GM19023 (cell line): ENCODE results near the gene ZNF750.

Experiments
- ATAC-seq: cut with Tn5 transposase; IDR thresholded peaks from one replicate; pipeline ENCODE4 v1.9.1; 2021; ENCODE audit warnings: mild to moderate bottlenecking, moderate library complexity; ENCODE audit not compliant: unreplicated experiment

Gene ZNF750

DNA sequence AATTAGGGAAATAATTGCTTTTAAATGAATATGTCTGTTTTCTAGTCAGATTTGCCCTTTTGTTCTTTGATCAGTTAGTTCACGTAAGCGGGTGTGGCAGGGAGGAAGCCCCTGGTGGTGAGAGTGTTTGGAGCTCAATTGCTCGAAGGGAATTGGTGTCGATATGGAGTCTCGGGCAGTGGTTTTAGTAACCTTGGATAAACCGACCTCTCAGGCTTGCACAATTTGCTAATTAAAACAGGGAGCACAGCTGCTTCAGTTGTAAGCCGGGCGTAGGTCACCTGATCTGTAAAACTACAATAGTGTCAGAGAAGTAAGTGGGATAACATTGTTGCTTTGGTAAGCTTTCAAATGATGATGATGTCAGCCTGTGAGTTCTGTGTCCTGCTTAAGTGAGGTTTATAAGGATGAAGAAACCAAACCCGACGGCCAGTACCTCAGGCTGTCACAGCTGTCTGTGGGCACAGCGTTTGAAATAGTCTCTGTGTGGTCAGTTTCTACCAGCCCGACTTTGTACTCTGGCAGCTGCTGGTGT, 2.9 kb downstream of the ZNF750 start:
- no peak for ATAC-seq

DNA sequence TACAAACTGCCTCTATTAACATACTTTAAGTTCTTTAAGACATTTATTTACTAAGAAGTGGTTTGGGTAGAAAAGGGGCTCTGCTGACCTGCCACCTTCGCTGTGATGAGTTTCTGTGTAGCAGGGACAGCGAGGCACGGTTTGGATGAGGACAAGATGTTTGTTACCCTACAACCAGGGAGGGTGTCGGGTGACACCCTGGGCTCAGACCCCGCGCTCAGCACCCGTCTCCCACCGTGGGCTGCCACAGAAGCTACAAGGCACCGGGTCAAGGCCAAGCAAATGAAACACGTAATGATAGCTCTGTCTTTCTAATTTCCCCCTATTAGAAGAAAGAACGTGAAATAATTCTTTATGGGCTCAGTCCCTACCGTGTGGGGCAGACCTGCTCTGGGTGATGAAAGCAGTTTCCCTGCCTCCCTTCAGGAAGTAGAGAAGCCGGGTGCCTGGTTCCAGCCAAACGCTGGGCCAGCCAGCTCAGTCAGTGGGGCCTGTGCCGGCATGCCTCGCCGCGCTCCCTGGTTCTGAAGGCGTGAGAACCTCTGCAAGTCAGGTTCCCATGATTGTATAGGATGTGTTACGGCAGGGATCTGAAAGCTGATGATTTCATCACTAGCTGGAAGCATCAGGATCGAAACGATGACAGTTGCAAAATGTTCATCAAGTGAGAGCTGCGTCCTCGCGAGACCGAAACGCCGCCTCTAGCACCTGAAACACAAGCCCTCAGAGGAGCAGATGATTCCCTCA, 3.9 kb downstream of the ZNF750 start:
- ATAC-seq: no peak

DNA sequence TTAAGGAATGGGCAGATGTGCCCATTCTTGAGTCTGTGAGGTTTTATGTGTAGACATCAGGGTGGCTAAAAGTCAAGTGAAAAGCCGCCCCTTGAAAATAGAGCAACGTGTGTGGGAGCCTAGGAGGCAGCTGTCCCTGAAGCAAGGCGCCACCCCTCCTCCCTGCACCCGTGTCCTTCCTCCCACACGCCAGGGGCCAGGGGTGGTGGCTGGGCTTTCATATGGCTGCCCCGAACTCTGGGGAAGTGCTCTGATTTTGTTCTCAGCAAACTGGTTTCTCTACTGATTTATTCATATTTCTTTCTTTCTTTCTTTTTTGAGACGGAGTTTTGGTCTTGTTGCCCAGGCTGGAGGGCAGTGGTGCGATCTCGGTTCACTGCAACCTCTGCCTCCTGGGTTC, 4.7 kb downstream of the ZNF750 start:
- ATAC-seq: no peak

DNA sequence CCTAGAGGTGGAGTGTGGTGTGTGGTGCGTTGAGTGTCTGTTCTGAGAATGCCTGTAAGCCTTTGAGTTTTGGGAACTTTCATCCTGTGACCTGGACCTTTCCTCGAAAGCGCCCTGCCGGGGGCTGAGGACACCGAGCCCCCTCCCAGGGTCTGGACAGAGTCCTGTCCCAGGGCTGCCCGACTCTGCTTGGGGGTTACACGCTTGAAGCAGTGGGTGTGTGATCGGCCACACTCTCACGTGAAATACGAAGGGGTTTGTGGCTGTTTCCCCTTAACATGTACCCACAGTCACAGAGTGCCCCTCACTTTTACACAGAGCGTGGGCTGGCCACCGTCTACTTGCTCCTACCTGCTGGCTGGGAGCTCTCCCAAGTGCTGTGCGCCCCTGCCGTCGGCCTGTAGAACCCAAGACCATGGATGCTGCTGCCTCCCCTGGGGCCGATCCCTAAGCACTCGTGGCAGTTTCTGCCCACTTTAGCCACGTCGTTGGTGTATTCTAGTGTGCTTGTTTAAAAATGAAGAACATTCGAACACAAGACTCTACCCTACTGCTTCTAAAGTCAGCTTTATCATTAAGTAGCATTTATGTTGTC, 6.8 kb downstream of the ZNF750 start:
- no peak for ATAC-seq

DNA sequence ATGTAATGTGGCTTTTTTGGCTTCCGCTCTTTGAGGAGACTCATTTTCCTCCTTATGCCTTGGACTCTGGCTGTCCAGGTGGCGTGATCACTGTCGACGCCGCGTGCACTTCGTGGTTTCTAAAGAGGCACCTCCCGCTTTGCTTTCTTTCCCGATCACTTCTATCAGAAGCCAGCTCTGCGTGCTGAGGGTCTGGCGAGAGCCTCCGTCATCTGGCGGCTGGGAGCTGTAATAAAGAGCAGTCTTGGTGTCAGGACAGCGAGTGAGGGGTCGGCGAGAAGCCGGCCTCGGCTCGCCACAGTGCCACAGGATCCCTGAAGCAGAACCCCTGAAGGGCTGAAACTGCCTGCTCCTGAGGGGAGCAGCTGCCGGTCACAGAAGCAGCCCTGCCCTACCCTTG, 7.4 kb downstream of the ZNF750 start:
- no peak for ATAC-seq

GRCh38 chr17:82831818-82832200, 8.0 kb downstream of the ZNF750 start:
- ATAC-seq: no peak

- no peak for ATAC-seq
Observed at GRCh38 chr17:82831041-82831817, 8.6 kb downstream of the ZNF750 start.

DNA sequence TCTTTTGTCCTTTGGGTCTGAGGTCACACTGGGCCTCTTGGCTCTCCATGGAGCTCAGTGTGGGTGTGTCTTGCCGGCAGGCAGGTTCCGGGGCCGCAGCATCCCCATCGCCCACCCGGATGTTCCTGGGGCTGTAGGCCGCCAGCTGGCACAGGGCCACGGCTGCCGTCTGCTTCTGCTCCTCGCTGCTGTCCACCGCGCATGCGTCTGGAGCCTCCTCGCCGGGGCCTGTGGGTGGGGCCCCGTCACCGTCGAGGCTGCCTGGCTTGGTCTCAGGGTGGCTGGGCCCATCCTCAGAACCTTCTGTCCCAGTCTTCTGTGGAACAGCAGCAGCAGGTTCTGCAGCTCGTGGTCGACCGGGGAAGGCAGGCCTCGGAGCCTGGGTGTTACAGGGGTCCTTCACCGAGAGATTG, 9.6 kb downstream of the ZNF750 start:
- no peak for ATAC-seq

DNA sequence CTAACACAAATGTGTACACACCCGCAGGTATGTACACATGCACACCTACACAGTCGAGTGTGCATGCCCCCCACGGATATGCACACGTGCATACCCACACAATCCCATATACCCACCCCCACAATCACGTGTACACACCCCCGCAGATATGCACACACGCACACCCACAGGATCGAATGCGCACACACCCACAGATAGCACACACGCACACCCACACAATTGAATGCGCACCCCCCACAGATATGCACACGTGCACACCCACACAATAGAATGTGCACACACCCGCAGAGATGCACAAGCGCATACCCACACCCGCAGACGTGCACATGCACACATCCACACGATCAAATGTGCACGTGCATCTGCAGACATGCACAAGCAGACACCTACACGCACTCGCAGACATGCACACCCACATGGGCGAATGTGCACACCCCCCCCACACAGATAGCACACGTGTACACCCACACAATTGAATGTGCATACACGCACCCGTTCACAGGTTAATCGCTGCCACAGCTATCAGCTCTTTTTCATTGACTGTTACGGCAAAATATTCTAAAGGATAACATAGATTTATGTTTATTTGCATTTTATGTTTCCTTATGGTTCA, 10.8 kb downstream of the ZNF750 start:
- ATAC-seq: no peak

- ATAC-seq: no peak
Observed at GRCh38 chr17:82826956-82827355, 12.9 kb downstream of the ZNF750 start.

GRCh38 chr17:82826211-82826610, 13.6 kb downstream of the ZNF750 start:
- no peak for ATAC-seq

- no peak for ATAC-seq
Observed at GRCh38 chr17:82825540-82826124, 14.2 kb downstream of the ZNF750 start.

GRCh38 chr17:82823004-82823403, 16.8 kb downstream of the ZNF750 start:
- no peak for ATAC-seq

GRCh38 chr17:82822281-82822680, 17.5 kb downstream of the ZNF750 start:
- ATAC-seq: no peak

DNA sequence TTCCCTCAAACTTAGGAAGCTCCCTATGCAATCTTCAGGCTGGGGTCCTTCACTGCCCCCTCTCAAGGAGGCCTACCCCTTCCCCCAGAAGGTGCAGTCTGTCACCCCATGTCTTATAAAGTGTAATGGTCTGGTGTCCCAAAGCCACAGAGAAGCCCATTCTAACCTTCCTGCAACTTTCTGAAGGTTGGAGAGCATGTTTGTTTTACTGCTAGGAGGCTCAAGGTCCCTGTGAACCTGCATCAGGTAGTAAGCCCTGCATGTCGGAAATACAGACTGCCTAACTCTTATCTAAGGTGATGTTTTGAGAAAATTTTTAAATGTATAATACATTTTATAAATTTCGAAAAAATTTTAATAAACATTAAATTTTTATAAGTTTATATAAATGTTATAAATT, 18.3 kb downstream of the ZNF750 start:
- no peak for ATAC-seq

GRCh38 chr17:82820278-82821251, 19.3 kb downstream of the ZNF750 start:
- ATAC-seq: no peak

- ATAC-seq: no peak
Observed at GRCh38 chr17:82817947-82818346, 21.9 kb downstream of the ZNF750 start.

GRCh38 chr17:82816358-82816757, 23.5 kb downstream of the ZNF750 start:
- no peak for ATAC-seq

DNA sequence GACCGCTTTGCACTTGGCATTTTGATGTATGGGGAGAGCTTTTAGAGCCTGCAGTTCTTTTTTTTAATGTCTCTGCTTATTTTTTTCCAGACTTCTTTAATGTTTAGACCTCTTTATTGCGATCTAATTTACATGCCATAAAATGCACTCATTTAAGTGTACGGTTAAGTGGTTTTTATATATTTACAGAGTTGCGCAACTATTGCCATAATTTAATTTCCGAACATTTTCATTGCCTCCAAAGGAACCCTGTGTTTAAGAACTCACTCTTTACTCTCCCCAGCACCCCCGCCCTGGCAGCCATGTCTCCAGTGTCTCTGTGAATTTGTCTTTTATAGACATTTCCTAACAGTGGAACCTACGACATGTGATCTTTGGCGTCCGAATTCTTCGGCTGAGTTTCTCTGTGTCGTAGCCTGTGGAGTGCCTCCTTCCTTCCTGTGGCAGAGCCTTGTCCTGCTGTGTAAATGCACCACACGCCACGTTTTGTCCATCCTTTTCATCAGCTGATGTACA, 24.0 kb downstream of the ZNF750 start:
- no peak for ATAC-seq

DNA sequence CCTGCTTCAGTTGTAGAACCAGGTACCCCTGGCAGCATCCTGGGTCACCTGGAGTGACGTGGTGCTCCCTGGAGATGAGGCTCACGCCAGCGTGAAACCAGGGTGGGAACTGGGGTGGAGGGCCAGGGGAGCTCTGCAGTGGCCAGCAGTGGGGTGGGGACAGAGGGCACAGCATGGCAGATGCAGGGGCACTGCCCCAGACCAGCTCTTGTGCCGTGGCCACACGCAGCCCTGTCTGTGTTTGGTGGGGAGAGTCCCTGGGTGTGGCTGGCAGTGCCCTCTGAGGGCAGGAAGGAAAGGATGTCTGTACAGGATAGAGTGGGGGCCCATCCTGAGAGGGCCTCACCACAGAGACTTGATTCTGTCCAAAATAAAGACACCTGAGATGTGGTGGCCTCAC, 24.5 kb downstream of the ZNF750 start:
- ATAC-seq: no peak
